Endothelial cell of umbilical vein (primary cell): ENCODE data around the gene EEF2K. TPM values are rescaled to one million over a fixed set of nuclear protein-coding genes. Genes with fewer than 3 reads are reported as not detected.

ENCODE experiments used
- BruUV-seq: library from RNA; stranded (reverse); fragments of 400-500 nt; replicated peaks from 2 replicates; lab custom pipeline; 2021; lab: Mats Ljungman, UMichigan
- CTCF ChIA-PET: fragments of 300-600, 350-600 bp; sonication (Branson Sonifier 250); formaldehyde crosslinking; loops from one replicate; lab custom pipeline; 2021; ENCODE audit warnings: antibody characterized with exemption, inconsistent platforms; lab: Charles Lee
- POLR2A ChIA-PET: fragments of 300-600, 350-600 bp; sonication (Branson Sonifier 250); formaldehyde crosslinking; loops from one replicate; lab custom pipeline; 2021; ENCODE audit warnings: antibody characterized with exemption, inconsistent platforms; lab: Charles Lee
- DNase-seq: peaks from one replicate; pipeline ENCODE4 v3.0.0-alpha.2; 2011; ENCODE audit warnings: low read depth, low spot score
- FAIRE-seq: peaks from 2 replicates; lab custom pipeline; 2011; peaks lifted over from hg19 to GRCh38; lab: Jason Lieb, UNC
- H2AFZ ChIP-seq: 2 replicates; pipeline ENCODE4 v1.6.0; 2012; ENCODE audit warnings: low read depth, low read length, control low read depth, inconsistent platforms
- H3K27ac ChIP-seq: 2 replicates; pipeline ENCODE4 v1.5.1; 2011; ENCODE audit warnings: low read depth, mild to moderate bottlenecking, control low read depth, low read length, moderate library complexity; ENCODE audit not compliant: insufficient read depth
- H3K27me3 ChIP-seq, 2 experiments: 2 replicates each; pipeline versions ENCODE4 v1.6.0 to v1.6.1; 2011; ENCODE audit warnings: low read length in 2 of 2, mixed read lengths in 1 of 2; ENCODE audit not compliant: control insufficient read depth in 2 of 2, insufficient read depth in 2 of 2
- H3K36me3 ChIP-seq, 2 experiments: 2 replicates in 1 of 2; 3 replicates in 1 of 2; pipeline ENCODE4 v1.5.1; 2011; ENCODE audit warnings: low read length in 2 of 2, mild to moderate bottlenecking in 1 of 2, moderate library complexity in 1 of 2; ENCODE audit not compliant: control insufficient read depth in 2 of 2, insufficient read depth in 2 of 2; ENCODE audit errors: extremely low read depth in 1 of 2
- H3K4me1 ChIP-seq: 3 replicates; pipeline ENCODE4 v1.5.1; 2011; ENCODE audit warnings: mild to moderate bottlenecking, low read length; ENCODE audit not compliant: control insufficient read depth, insufficient read depth; ENCODE audit errors: extremely low read depth
- H3K4me2 ChIP-seq: 2 replicates; pipeline ENCODE4 v1.6.1; 2011; ENCODE audit warnings: low read length, control low read depth, mixed read lengths; ENCODE audit not compliant: insufficient read depth
- H3K4me3 ChIP-seq, 3 experiments: fragments of 200-600 bp in 1 of 3; sonication (generic), shearing (Covaris generic) in 1 of 3; replicated peaks in 1 of 3; 2 replicates each; pipeline ENCODE4 v1.5.1; 2011 to 2016; ENCODE audit warnings: control low read depth in 3 of 3, low read length in 3 of 3, mild to moderate bottlenecking in 2 of 3, inconsistent platforms in 1 of 3, low read depth in 1 of 3, moderate library complexity in 1 of 3; ENCODE audit not compliant: insufficient read depth in 1 of 3
- H3K79me2 ChIP-seq: 2 replicates; pipeline ENCODE4 v1.6.0; 2012; ENCODE audit warnings: low read length, inconsistent platforms; ENCODE audit not compliant: control insufficient read depth, insufficient read depth
- H3K9ac ChIP-seq: replicated peaks from 2 replicates; pipeline ENCODE3; 2011; ENCODE audit warnings: low read length, control low read depth; ENCODE audit not compliant: insufficient read depth; ENCODE audit errors: extremely low read depth
- H3K9me1 ChIP-seq: replicated peaks from 3 replicates; pipeline ENCODE4 v1.6.0; 2011; ENCODE audit warnings: mild to moderate bottlenecking, low read length; ENCODE audit not compliant: control insufficient read depth, insufficient read depth; ENCODE audit errors: extremely low read depth
- H3K9me3 ChIP-seq: replicated peaks from 2 replicates; pipeline ENCODE4 v1.5.1; 2012; ENCODE audit warnings: low read length, inconsistent platforms; ENCODE audit not compliant: control insufficient read depth, insufficient read depth
- H4K20me1 ChIP-seq: replicated peaks from 2 replicates; pipeline ENCODE3; 2011; ENCODE audit warnings: mild to moderate bottlenecking, low read length; ENCODE audit not compliant: control insufficient read depth, insufficient read depth; ENCODE audit errors: extremely low read depth
- EZH2 ChIP-seq: IDR thresholded peaks from 2 replicates; pipeline ENCODE4 v1.6.1; 2012; ENCODE audit warnings: borderline replicate concordance, low read depth, mild to moderate bottlenecking, moderate library complexity, low read length, inconsistent platforms; ENCODE audit not compliant: severe bottlenecking
- FOS ChIP-seq: IDR thresholded peaks from 2 replicates; pipeline ENCODE4 v1.6.1; 2011; ENCODE audit warnings: mild to moderate bottlenecking, low read length, moderate library complexity, borderline replicate concordance; ENCODE audit not compliant: insufficient read depth
- GATA2 ChIP-seq: IDR thresholded peaks from 2 replicates; pipeline ENCODE4 v1.7.0; 2011; ENCODE audit warnings: low read depth, mild to moderate bottlenecking, moderate library complexity, mixed read lengths, low read length; ENCODE audit not compliant: insufficient read length, insufficient read depth
- JUN ChIP-seq: IDR thresholded peaks from 2 replicates; pipeline ENCODE4 v1.6.1; 2011; ENCODE audit warnings: borderline replicate concordance, low read depth; ENCODE audit not compliant: insufficient read length, insufficient read depth
- MYC ChIP-seq: IDR thresholded peaks from one replicate; pipeline ENCODE4 v1.6.1; 2011; ENCODE audit warnings: mild to moderate bottlenecking, low read depth, low read length
- POLR2A ChIP-seq: IDR thresholded peaks from 2 replicates; pipeline ENCODE4 v1.6.1; 2012; ENCODE audit warnings: low read depth, mild to moderate bottlenecking, control low read depth, low read length
- POLR2AphosphoS5 ChIP-seq: IDR thresholded peaks from 2 replicates; pipeline ENCODE4 v1.6.1; 2012; ENCODE audit warnings: low read depth, mild to moderate bottlenecking, control low read depth, low read length, moderate library complexity; ENCODE audit not compliant: insufficient read depth
- dilution Hi-C: fragments of 300-500 bp; cut with MboI; formaldehyde crosslinking; loops from one replicate; pipeline ENCODE4 v1.15.0; 2019; ENCODE audit warnings: low sequenced_read_pairs; ENCODE audit not compliant: extremely low pct_ligation_motif_present
- intact Hi-C: fragments of 100-400 bp; cut with micrococcal nuclease; formaldehyde crosslinking; loops from one replicate; pipeline ENCODE4 v1.10.0; 2022
- polyA plus RNA-seq, 4 experiments: library from polyadenylated mRNA; depleted of rRNA in 3 of 4; stranded (reverse) in 3 of 4; unstranded in 1 of 4; fragments of >200 nt; gene quantifications; 2 replicates each; pipeline versions ENCODE4 v1.2.1 to v1.2.3, GENCODE V29; 2011 to 2012; ENCODE audit warnings: missing spikeins in 1 of 4
- total RNA-seq: library from RNA; stranded (reverse); gene quantifications from 2 replicates; pipeline ENCODE4 v1.2.3, GENCODE V29; 2021
- TF ChIP-seq, protein P1 (sequence below), 2 donors: IDR thresholded peaks; 1 replicate in 1 of 2; 2 replicates in 1 of 2; pipeline ENCODE4 v1.5.1; 2011; ENCODE audit warnings: low read length in 2 of 2, mild to moderate bottlenecking in 2 of 2, moderate library complexity in 2 of 2, control low read depth in 1 of 2, inconsistent platforms in 1 of 2, low read depth in 1 of 2; ENCODE audit not compliant: insufficient read depth in 1 of 2; ENCODE audit errors: extremely low read depth in 1 of 2
- TF ChIP-seq, protein P2 (sequence below): IDR thresholded peaks from 2 replicates; pipeline ENCODE4 v1.6.1; 2011; ENCODE audit not compliant: insufficient read depth, insufficient read length

Gene EEF2K
- total and polyA plus RNA-seq, 2 donors (not counting 3 experiments of a cell fraction or from before 2014, with no cell fraction given) = 16.0 to 48.6 TPM

DNA sequence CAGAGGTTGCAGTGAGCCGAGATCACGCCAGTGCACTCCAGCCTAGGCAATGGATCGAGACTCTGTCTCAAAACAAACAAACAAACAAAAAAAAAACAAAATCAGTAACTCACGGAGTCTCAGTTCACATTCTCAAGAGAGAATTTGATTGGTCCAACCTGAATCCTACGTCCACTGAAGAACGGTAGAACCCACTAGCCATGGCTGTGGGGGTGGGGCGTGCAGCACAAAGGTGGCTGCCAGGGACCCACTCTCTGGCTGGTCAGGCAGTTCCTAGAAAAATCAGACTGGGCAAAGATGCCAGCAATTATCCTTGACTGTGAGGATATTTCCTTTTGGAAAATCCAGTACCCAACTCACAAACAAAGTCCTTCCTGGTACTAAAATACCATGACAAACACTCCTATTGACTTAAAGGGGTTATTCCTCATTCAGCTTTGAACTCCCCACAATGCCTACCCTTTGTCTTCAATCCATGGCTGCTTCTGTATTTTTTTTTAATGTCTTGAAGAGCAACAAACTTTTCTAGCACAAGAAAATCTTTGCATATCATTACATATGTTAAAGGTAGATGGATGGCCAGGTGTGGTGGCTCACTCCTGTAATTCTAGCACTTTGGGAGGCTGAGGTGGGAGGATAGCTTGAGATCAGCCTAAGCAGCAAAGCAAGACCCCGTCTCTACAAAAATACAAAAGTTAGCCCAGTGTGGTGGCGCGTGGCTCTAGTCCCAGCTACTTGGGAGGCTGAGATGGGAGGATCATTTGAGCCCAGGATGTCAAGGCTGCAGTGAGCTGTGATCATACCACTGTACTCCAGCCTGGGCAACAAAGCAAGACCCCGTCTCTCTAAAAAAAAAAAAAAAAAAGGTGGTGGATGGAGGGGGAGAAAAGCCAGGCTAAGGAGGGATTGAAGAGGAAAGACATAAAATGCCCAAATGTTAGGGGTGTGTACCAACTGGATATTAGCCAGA, 87.3 kb downstream of the EEF2K start:
- dilution Hi-C loops = no loop called here
- POLR2A ChIA-PET = no interaction called here
- no TSS peak for BruUV-seq

More for the DNA sequence above, 87.3 kb downstream of the EEF2K start:
- Histone ChIP-seq H3K4me3 (no peak overlapping the region), H3K79me2 (peaks cover 7% of the 10 kb centered on the region), H3K4me2 (no peak overlapping the region), H3K27ac (no peak overlapping the region), H2AFZ (no peak overlapping the region), H3K9me1 (no peaks in the 10 kb centered on the region), H3K9ac (no peak overlapping the region), H4K20me1 (no peaks in the 10 kb centered on the region), H3K27me3 (no peaks in the 10 kb centered on the region), H3K4me1 (no peaks in the 10 kb centered on the region), H3K9me3 (no peaks in the 10 kb centered on the region), H3K36me3 (no peaks in the 10 kb centered on the region)
- no peak for FAIRE-seq
- CTCF ChIA-PET = interaction anchor here (0.7 kb wide), 1 partner anchor 1261 kb away, joined by 5 read pairs; no protein-coding TSS in a partner anchor
- TF ChIP-seq, protein P1, sequence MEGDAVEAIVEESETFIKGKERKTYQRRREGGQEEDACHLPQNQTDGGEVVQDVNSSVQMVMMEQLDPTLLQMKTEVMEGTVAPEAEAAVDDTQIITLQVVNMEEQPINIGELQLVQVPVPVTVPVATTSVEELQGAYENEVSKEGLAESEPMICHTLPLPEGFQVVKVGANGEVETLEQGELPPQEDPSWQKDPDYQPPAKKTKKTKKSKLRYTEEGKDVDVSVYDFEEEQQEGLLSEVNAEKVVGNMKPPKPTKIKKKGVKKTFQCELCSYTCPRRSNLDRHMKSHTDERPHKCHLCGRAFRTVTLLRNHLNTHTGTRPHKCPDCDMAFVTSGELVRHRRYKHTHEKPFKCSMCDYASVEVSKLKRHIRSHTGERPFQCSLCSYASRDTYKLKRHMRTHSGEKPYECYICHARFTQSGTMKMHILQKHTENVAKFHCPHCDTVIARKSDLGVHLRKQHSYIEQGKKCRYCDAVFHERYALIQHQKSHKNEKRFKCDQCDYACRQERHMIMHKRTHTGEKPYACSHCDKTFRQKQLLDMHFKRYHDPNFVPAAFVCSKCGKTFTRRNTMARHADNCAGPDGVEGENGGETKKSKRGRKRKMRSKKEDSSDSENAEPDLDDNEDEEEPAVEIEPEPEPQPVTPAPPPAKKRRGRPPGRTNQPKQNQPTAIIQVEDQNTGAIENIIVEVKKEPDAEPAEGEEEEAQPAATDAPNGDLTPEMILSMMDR (IDR thresholded peaks at IDR 0.05; ENCODE audit: extremely low read depth in 1 of 2, insufficient read depth in 1 of 2, low read depth in 1 of 2, low read length in 2 of 2) = no peak
- no peak for TF ChIP-seq MYC
- no peak for TF ChIP-seq GATA2
- TF ChIP-seq, protein P2, sequence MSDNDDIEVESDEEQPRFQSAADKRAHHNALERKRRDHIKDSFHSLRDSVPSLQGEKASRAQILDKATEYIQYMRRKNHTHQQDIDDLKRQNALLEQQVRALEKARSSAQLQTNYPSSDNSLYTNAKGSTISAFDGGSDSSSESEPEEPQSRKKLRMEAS = no peak
- TF ChIP-seq POLR2AphosphoS5 = no peak
- no peak for TF ChIP-seq POLR2A
- no peak for TF ChIP-seq EZH2
- no peak for TF ChIP-seq FOS
- no peak for TF ChIP-seq JUN
- DNase-seq = no peak
- intact Hi-C loops = no loop called here
